Stimulated activated CD4-positive, alpha-beta T cell treated with anti-CD3 and anti-CD28 coated beads, Interleukin-15, amount 100 ng/mL, for 48 hours (primary cell): ENCODE data around the gene PRKAG3.
"Not testable (repeated sequence)": the region's sequence is repeated elsewhere in the genome, so short reads cannot be mapped to it uniquely, and the experiment has no call there.

Experiments
- DNase-seq, 2 donors: peaks; one replicate each; pipeline ENCODE4 v3.0.0-alpha.2; 2020; ENCODE audit warnings: low read depth in 2 of 2

PRKAG3 gene

GRCh38 chr2:218781691-218782527, 49.7 kb downstream of the PRKAG3 start, which contains the start of gene CYP27A1:
Gene CYP27A1, plus strand, starts transcription at chr2:218782147. Its CDS starts 36 bp downstream, at chr2:218782183.
- no peak for DNase-seq

DNA sequence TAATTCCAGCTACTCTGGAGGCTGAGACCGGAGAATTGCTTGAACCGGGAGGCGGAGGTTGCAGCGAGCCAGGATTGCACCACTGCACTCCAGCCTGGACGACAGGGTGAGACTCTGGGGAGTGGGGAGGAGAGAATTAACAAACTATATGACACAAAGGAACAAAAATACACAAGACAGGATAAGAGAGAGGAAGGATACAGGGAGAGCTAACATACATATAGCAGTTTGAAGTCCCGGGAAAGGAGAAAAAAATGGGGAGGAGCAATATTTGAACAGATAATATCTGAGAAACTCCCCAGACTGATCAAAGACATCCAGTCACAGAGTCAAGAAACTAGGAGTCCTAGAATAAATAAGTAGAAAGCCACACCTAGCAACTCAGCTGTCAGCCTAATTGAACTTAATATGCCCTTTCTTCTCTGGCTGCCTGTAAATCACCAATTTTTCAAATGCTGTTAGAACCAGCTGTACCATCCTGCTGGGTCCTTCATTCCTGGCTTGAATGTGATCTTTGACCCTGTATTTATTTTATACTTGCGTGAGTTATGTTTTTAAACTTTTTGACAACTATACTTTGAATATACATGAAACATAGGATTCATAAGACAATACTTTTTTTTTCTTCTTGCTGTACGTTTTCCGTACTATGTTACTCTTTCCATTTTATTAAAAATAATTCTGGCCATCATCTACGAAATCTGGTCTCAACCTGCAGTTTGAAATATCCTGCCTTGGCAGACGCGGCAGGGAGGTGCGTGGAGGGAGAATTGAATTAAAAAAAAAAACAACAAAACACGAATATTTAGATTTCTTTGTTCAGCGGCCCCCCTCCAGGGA, 50.5 kb downstream of the PRKAG3 start:
- DNase-seq: no peak

- no peak for DNase-seq
Observed at GRCh38 chr2:218780046-218780445, 51.6 kb downstream of the PRKAG3 start.

GRCh38 chr2:218777276-218777990, 54.2 kb downstream of the PRKAG3 start:
- no peak for DNase-seq

GRCh38 chr2:218776488-218776887, 55.1 kb downstream of the PRKAG3 start:
- DNase-seq: no peak

- DNase-seq: no peak
Observed at GRCh38 chr2:218773881-218774280, 57.7 kb downstream of the PRKAG3 start.

DNA sequence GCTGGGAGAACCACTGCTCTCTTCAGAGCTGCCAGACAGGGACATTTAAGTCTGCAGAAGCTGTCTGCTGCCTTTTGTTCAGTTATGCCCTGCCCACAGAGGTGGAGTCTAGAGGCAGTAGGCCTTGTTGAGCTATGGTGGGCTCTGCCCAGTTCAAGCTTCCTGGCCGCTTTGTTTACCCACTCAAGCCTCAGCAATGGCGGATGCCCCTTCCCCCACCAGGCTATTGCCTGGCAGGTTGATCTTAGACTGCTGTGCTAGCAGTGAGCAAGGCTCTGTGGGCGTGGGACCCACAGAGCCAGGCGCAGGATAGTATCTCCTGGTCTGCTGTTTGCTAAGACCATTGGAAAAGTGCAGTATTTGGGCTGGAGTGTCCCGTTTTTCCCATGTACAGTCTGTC, 58.8 kb downstream of the PRKAG3 start:
- DNase-seq: not testable (repeated sequence)
